ENCODE results near the gene AGPAT2.

GRCh38 chr9:136671254-136671614 is 16.0 kb downstream of the AGPAT2 start:
- TF ChIP-seq POU2F2 (IDR thresholded peaks at IDR 0.05; ENCODE audit: low read depth, low read length) (no peak), POLR2A (IDR thresholded peaks at IDR 0.05; ENCODE audit: low read depth, low read length) (no peak), SPI1 (IDR thresholded peaks at IDR 0.05; ENCODE audit: low read depth, low read length) (no peak), TAF1 (IDR thresholded peaks at IDR 0.05; ENCODE audit: low read depth, low read length) (no peak)
